ENCODE data around the gene KRT1.
"Not testable (repeated sequence)": the region's sequence is repeated elsewhere in the genome, so short reads cannot be mapped to it uniquely, and the experiment has no call there.

Gene KRT1

DNA sequence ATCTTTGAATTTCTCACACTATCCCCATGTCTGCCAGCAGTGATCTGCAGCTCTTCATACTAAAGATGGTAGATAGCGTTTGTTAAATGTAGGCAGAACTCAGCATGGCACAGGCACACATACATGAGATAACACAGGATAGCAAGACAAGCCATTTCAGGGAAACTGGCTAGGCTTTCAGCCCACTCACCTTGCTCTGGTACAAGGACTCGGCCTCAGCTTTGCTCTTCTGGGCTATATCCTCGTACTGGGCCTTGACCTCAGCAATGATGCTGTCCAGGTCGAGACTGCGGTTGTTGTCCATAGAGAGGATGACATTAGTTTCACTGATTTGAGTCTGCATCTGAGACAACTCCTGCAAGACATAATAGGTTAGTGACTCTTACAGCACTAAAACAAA is 3.1 kb downstream of the KRT1 start:
- Histone ChIP-seq H3K27ac (ENCODE audit: low read depth, low read length) (no peak overlapping the region), H3K4me1 (ENCODE audit: control insufficient read depth, insufficient read depth, low read length) (peaks cover 7% of the 10 kb centered on the region), H3K9ac (ENCODE audit: low read length) (no peak overlapping the region), H3K36me3 (ENCODE audit: control insufficient read depth, insufficient read depth, low read length) (no peaks in the 10 kb centered on the region), H3K4me3 (ENCODE audit: low read length) (no peak overlapping the region), H3K27me3 (ENCODE audit: control insufficient read depth, insufficient read depth, low read length) (no peaks in the 10 kb centered on the region)

- H3K27ac ChIP-seq (ENCODE audit: low read depth, low read length), result no peak overlapping the region
- no peak overlapping the region for H3K4me3 ChIP-seq (ENCODE audit: low read length)
- no peak overlapping the region for H3K9ac ChIP-seq (ENCODE audit: low read length)
- peaks cover 7% of the 10 kb centered on the region for H3K4me1 ChIP-seq (ENCODE audit: control insufficient read depth, insufficient read depth, low read length)
- H3K36me3 ChIP-seq (ENCODE audit: control insufficient read depth, insufficient read depth, low read length), result no peaks in the 10 kb centered on the region
- H3K27me3 ChIP-seq (ENCODE audit: control insufficient read depth, insufficient read depth, low read length), result no peaks in the 10 kb centered on the region
These were observed 4.0 kb downstream of the KRT1 start for GRCh38 chr12:52676163-52676562.

GRCh38 chr12:52675301-52675701 is 4.9 kb downstream of the KRT1 start:
- Histone ChIP-seq H3K36me3 (ENCODE audit: control insufficient read depth, insufficient read depth, low read length) (no peaks in the 10 kb centered on the region), H3K9ac (ENCODE audit: low read length) (no peak overlapping the region)

GRCh38 chr12:52674433-52674775 is 5.8 kb downstream of the KRT1 start:
- no peaks in the 10 kb centered on the region for H3K36me3 ChIP-seq (ENCODE audit: control insufficient read depth, insufficient read depth, low read length)
- peaks cover 7% of the 10 kb centered on the region for H3K4me1 ChIP-seq (ENCODE audit: control insufficient read depth, insufficient read depth, low read length)
- H3K27ac ChIP-seq (ENCODE audit: low read depth, low read length), result no peak overlapping the region
- no peak overlapping the region for H3K9ac ChIP-seq (ENCODE audit: low read length)
- no peak overlapping the region for H3K4me3 ChIP-seq (ENCODE audit: low read length)
- no peaks in the 10 kb centered on the region for H3K27me3 ChIP-seq (ENCODE audit: control insufficient read depth, insufficient read depth, low read length)

More at GRCh38 chr12:52675301-52675701, 4.9 kb downstream of the KRT1 start:
- no peak overlapping the region for H3K4me3 ChIP-seq (ENCODE audit: low read length)
- H3K4me1 ChIP-seq (ENCODE audit: control insufficient read depth, insufficient read depth, low read length), result peaks cover 7% of the 10 kb centered on the region
- H3K27me3 ChIP-seq (ENCODE audit: control insufficient read depth, insufficient read depth, low read length), result no peaks in the 10 kb centered on the region
- H3K27ac ChIP-seq (ENCODE audit: low read depth, low read length), result no peak overlapping the region

DNA sequence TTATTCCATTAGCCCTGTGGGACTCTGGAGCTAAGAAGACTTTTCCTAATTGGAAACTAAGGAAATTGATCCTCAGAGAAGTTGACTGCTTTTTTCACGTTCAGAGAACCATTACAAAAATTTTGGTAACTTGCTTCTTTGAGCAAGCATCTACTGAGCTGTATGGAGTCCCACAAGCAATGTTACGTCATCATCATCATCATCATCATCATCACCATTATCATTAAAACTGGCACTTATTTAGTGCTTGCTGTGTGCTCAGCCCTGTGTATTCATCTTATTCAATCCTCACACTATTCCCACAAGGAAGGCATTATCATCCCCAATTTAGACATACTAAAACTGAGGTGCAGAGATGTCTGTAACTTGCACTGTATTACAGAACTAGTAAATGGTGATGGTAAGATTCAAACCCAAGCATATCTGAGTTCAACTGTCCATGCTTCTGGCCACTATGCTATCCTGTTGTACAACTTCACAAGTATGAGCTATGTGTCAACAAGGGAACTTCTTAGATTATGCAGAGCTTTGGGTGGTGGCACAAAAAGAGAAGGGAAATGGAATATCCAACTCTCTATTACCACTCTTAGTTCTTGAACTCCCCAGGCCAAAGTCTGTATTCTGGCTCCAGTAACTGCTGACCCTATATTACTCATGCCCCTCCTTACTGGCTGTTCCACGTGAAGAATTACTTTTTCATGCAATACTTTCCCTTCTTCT is 6.3 kb downstream of the KRT1 start:
- no peak overlapping the region for H3K4me3 ChIP-seq (ENCODE audit: low read length)
- no peaks in the 10 kb centered on the region for H3K36me3 ChIP-seq (ENCODE audit: control insufficient read depth, insufficient read depth, low read length)
- H3K9ac ChIP-seq (ENCODE audit: low read length), result no peak overlapping the region

DNA sequence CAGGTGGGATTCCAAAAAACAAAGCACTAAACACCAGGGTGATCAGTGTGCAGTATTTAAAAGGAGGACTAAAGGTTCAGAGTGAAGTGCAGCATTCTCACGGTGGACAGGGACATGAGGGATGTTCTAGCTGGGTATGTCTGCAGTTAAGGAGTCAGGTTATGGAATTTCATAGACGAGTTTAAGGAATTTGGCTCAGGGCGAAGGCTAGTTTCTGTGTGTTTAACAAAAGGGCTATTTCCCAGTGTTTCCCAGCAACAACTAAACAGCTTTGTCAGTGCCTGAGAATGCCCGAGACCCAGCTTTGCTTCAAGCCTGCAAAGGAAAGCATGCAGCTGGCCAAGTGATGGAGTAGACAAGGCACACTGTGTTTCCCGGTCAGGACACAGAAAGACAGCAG is 7.0 kb downstream of the KRT1 start:
- no peak overlapping the region for H3K4me3 ChIP-seq (ENCODE audit: low read length)
- no peaks in the 10 kb centered on the region for H3K27me3 ChIP-seq (ENCODE audit: control insufficient read depth, insufficient read depth, low read length)
- peaks cover 7% of the 10 kb centered on the region for H3K4me1 ChIP-seq (ENCODE audit: control insufficient read depth, insufficient read depth, low read length)
- H3K36me3 ChIP-seq (ENCODE audit: control insufficient read depth, insufficient read depth, low read length), result no peaks in the 10 kb centered on the region
- H3K27ac ChIP-seq (ENCODE audit: low read depth, low read length), result no peak overlapping the region
- H3K9ac ChIP-seq (ENCODE audit: low read length), result no peak overlapping the region

More for the DNA sequence above, 6.3 kb downstream of the KRT1 start:
- H3K4me1 ChIP-seq (ENCODE audit: control insufficient read depth, insufficient read depth, low read length), result peaks cover 7% of the 10 kb centered on the region
- H3K27me3 ChIP-seq (ENCODE audit: control insufficient read depth, insufficient read depth, low read length), result no peaks in the 10 kb centered on the region
- no peak overlapping the region for H3K27ac ChIP-seq (ENCODE audit: low read depth, low read length)

DNA sequence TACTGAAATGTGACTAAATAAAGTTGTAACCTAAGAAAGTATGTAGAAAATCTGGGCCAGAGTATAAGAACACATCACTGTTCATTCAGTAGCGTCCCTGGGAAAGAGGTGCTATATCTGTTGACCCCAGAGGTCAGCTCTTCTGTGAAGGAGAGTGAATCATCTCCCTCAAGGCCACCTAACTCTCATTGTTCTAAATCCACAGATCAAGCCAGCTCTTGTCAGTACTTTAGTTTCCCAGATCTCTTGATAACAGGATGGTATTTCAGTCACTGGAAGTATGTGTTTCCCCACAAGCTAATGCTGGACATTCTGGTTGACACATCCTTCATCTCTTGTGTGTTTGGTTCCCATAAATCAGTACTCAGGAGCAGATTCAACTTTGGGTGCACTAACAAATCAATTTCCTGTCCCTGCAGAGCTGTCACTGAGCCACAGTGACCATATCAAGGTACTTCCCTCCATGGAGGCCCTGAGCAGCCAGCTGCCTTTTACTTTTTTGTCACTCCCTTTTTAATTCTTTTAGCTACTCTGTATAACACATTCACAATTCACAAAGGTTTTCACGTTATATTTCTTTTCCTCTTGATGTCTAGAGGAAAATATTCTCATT is 7.8 kb downstream of the KRT1 start:
- no peak overlapping the region for H3K4me3 ChIP-seq (ENCODE audit: low read length)
- H3K9ac ChIP-seq (ENCODE audit: low read length), result no peak overlapping the region
- no peaks in the 10 kb centered on the region for H3K27me3 ChIP-seq (ENCODE audit: control insufficient read depth, insufficient read depth, low read length)
- H3K27ac ChIP-seq (ENCODE audit: low read depth, low read length), result no peak overlapping the region
- H3K4me1 ChIP-seq (ENCODE audit: control insufficient read depth, insufficient read depth, low read length), result peaks cover 7% of the 10 kb centered on the region
- H3K36me3 ChIP-seq (ENCODE audit: control insufficient read depth, insufficient read depth, low read length), result no peaks in the 10 kb centered on the region

DNA sequence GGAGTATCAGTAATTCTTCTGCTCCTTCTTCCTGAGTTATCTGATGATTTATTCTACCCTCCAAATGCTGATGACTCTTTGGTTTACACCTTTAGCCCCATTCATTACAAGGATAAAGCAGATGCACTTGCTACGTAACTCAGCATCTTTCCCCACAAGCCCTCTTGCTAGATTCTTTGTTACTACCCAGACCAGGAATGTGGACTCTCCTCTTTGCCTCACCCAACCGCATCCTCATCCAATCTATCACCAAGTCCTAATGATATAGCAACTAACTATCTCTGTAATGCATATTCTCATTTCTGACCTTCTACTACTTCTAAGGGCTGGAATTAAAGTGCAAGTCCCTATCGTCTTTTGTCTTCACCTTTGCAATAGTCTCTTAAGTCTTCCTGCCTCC is 9.2 kb downstream of the KRT1 start:
- Histone ChIP-seq H3K27me3 (ENCODE audit: control insufficient read depth, insufficient read depth, low read length) (no peaks in the 10 kb centered on the region), H3K4me3 (ENCODE audit: low read length) (no peak overlapping the region), H3K36me3 (ENCODE audit: control insufficient read depth, insufficient read depth, low read length) (no peaks in the 10 kb centered on the region), H3K9ac (ENCODE audit: low read length) (no peak overlapping the region), H3K27ac (ENCODE audit: low read depth, low read length) (no peak overlapping the region), H3K4me1 (ENCODE audit: control insufficient read depth, insufficient read depth, low read length) (peaks cover 7% of the 10 kb centered on the region)

- Histone ChIP-seq H3K9ac (ENCODE audit: low read length) (no peak overlapping the region), H3K36me3 (ENCODE audit: control insufficient read depth, insufficient read depth, low read length) (no peaks in the 10 kb centered on the region), H3K4me3 (ENCODE audit: low read length) (no peak overlapping the region), H3K4me1 (ENCODE audit: control insufficient read depth, insufficient read depth, low read length) (peaks cover 7% of the 10 kb centered on the region), H3K27ac (ENCODE audit: low read depth, low read length) (no peak overlapping the region), H3K27me3 (ENCODE audit: control insufficient read depth, insufficient read depth, low read length) (no peaks in the 10 kb centered on the region)
These were observed 9.7 kb downstream of the KRT1 start for GRCh38 chr12:52670506-52670905.

- not testable (repeated sequence) for H3K4me1 ChIP-seq (ENCODE audit: control insufficient read depth, insufficient read depth, low read length); H3K36me3 ChIP-seq (ENCODE audit: control insufficient read depth, insufficient read depth, low read length); H3K27me3 ChIP-seq (ENCODE audit: control insufficient read depth, insufficient read depth, low read length); H3K9ac ChIP-seq (ENCODE audit: low read length); H3K4me3 ChIP-seq (ENCODE audit: low read length); H3K27ac ChIP-seq (ENCODE audit: low read depth, low read length)
These were observed 10.3 kb downstream of the KRT1 start for GRCh38 chr12:52669941-52670340.

DNA sequence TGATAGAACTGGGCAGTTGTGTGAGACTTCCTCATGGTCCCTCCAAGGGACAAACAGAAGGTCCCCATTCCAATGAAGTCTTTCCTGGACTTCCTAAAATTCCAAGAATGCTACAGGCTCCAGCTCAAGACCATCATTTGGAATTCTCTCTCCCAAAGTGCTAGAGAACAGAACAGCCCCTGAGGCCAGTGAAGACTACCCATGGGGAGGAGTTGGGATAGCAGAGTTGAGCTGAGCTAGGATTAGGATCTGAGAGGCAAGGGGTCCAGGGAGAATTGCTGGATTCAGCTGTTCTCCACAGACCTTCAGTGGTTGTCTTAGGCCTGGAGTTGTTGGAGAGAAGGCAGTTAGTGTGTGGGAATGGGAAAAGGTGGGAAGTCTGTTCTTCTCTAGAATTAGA is 10.8 kb downstream of the KRT1 start:
- no peaks in the 10 kb centered on the region for H3K27me3 ChIP-seq (ENCODE audit: control insufficient read depth, insufficient read depth, low read length)
- H3K9ac ChIP-seq (ENCODE audit: low read length), result no peak overlapping the region
- no peaks in the 10 kb centered on the region for H3K36me3 ChIP-seq (ENCODE audit: control insufficient read depth, insufficient read depth, low read length)

DNA sequence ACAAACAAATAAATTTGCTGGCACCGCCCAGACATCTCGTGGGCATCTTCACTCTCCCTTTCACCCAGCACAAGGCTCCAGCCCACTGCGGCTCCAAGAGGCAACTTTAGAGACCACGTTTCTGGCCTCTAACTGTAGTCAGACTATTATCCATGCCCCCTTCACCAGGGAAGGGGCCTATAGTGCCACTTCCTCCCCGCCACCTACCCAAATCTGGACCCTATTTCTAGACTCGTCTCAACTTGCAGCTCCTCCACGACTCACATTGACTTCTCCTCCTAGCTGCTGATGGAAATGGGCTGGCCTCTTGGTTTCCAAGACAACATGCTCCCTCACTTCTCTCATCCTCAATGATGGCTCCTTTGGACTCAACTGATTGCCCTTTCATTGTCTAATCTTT is 12.3 kb downstream of the KRT1 start:
- H3K4me1 ChIP-seq (ENCODE audit: control insufficient read depth, insufficient read depth, low read length), result peaks cover under 1% of the 10 kb centered on the region
- no peak overlapping the region for H3K9ac ChIP-seq (ENCODE audit: low read length)
- H3K36me3 ChIP-seq (ENCODE audit: control insufficient read depth, insufficient read depth, low read length), result no peaks in the 10 kb centered on the region
- no peak overlapping the region for H3K4me3 ChIP-seq (ENCODE audit: low read length)
- H3K27me3 ChIP-seq (ENCODE audit: control insufficient read depth, insufficient read depth, low read length), result no peaks in the 10 kb centered on the region
- H3K27ac ChIP-seq (ENCODE audit: low read depth, low read length), result no peak overlapping the region

More for the DNA sequence above, 10.8 kb downstream of the KRT1 start:
- H3K4me3 ChIP-seq (ENCODE audit: low read length), result no peak overlapping the region
- H3K4me1 ChIP-seq (ENCODE audit: control insufficient read depth, insufficient read depth, low read length), result peaks cover 7% of the 10 kb centered on the region
- no peak overlapping the region for H3K27ac ChIP-seq (ENCODE audit: low read depth, low read length)

- H3K27me3 ChIP-seq (ENCODE audit: control insufficient read depth, insufficient read depth, low read length), result no peaks in the 10 kb centered on the region
- H3K27ac ChIP-seq (ENCODE audit: low read depth, low read length), result no peak overlapping the region
- no peak overlapping the region for H3K4me3 ChIP-seq (ENCODE audit: low read length)
- no peaks in the 10 kb centered on the region for H3K4me1 ChIP-seq (ENCODE audit: control insufficient read depth, insufficient read depth, low read length)
- no peaks in the 10 kb centered on the region for H3K36me3 ChIP-seq (ENCODE audit: control insufficient read depth, insufficient read depth, low read length)
- H3K9ac ChIP-seq (ENCODE audit: low read length), result no peak overlapping the region
These were observed 12.7 kb downstream of the KRT1 start for GRCh38 chr12:52667509-52667908.
